Naive thymus-derived CD4-positive, alpha-beta T cell (primary cell): Measurements from ENCODE around the gene PARP15. TPM values are rescaled to one million over a fixed set of nuclear protein-coding genes. Genes with fewer than 3 reads are reported as not detected.
"Not testable (repeated sequence)": the region's sequence is repeated elsewhere in the genome, so short reads cannot be mapped to it uniquely, and the experiment has no call there.

Experiments used
- ATAC-seq: fragments of 150-1000 bp; cut with Tn5 transposase; 2 replicates; pipeline ENCODE4 v1.10.0; 2021; ENCODE audit warnings: mild to moderate bottlenecking, moderate library complexity
- CTCF ChIA-PET: fragments of 350-600 bp; sonication (Branson Sonifier 250); formaldehyde crosslinking; loops from one replicate; lab custom pipeline; 2021; ENCODE audit warnings: antibody characterized with exemption; lab: Charles Lee
- POLR2A ChIA-PET: fragments of 350-600 bp; sonication (Branson Sonifier 250); formaldehyde crosslinking; loops from one replicate; lab custom pipeline; 2021; ENCODE audit warnings: antibody characterized with exemption, inconsistent platforms; lab: Charles Lee
- DNase-seq, 9 donors: peaks; one replicate each; pipeline versions ENCODE4 v3.0.0 to v3.0.0-alpha.2; 2020 to 2022; ENCODE audit warnings: mixed read lengths in 1 of 9
- H3K27ac ChIP-seq: one replicate; pipeline ENCODE4 v1.7.0; 2013; ENCODE audit warnings: mild to moderate bottlenecking, low read depth, low read length, moderate library complexity
- H3K27me3 ChIP-seq, 2 donors: one replicate each; pipeline ENCODE4 v1.7.0; 2013; ENCODE audit warnings: low read length in 2 of 2, mild to moderate bottlenecking in 2 of 2, moderate library complexity in 2 of 2; ENCODE audit not compliant: control insufficient read depth in 2 of 2, insufficient read depth in 2 of 2
- H3K36me3 ChIP-seq, 3 experiments: 1 replicate in 2 of 3; 2 replicates in 1 of 3; pipeline ENCODE4 v1.7.0; 2013; ENCODE audit warnings: low read length in 3 of 3, mild to moderate bottlenecking in 3 of 3, moderate library complexity in 1 of 3; ENCODE audit not compliant: insufficient read depth in 3 of 3, control insufficient read depth in 2 of 3
- H3K4me1 ChIP-seq, 2 donors: one replicate each; pipeline ENCODE4 v1.7.0; 2013; ENCODE audit warnings: low read length in 2 of 2, mild to moderate bottlenecking in 2 of 2, moderate library complexity in 1 of 2; ENCODE audit not compliant: control insufficient read depth in 2 of 2, insufficient read depth in 2 of 2
- H3K4me3 ChIP-seq: 2 replicates; pipeline ENCODE4 v1.7.0; 2013; ENCODE audit warnings: mild to moderate bottlenecking, low read length
- H3K9me3 ChIP-seq, 3 experiments: 1 replicate in 2 of 3; 2 replicates in 1 of 3; pipeline ENCODE4 v1.7.0; 2013; ENCODE audit warnings: low read length in 3 of 3; ENCODE audit not compliant: control insufficient read depth in 2 of 3
- H3K27ac Mint-ChIP-seq, 9 donors: one replicate each; pipeline ENCODE4 v1.8.0; 2020 to 2022; ENCODE audit warnings: mixed read lengths in 9 of 9, mild to moderate bottlenecking in 8 of 9, moderate library complexity in 5 of 9, inconsistent platforms in 2 of 9
- H3K27me3 Mint-ChIP-seq, 5 donors: one replicate each; pipeline ENCODE4 v1.8.0; 2021 to 2022; ENCODE audit warnings: mixed read lengths in 5 of 5, mild to moderate bottlenecking in 1 of 5
- H3K36me3 Mint-ChIP-seq, 5 donors: one replicate each; pipeline ENCODE4 v1.8.0; 2020 to 2022; ENCODE audit warnings: mixed read lengths in 5 of 5, mild to moderate bottlenecking in 3 of 5, inconsistent platforms in 1 of 5
- H3K4me1 Mint-ChIP-seq, 7 donors: one replicate each; pipeline ENCODE4 v1.8.0; 2020 to 2022; ENCODE audit warnings: mixed read lengths in 7 of 7, mild to moderate bottlenecking in 3 of 7, inconsistent platforms in 1 of 7
- H3K4me3 Mint-ChIP-seq, 10 donors: one replicate each; pipeline ENCODE4 v1.8.0; 2020 to 2022; ENCODE audit warnings: mild to moderate bottlenecking in 10 of 10, mixed read lengths in 10 of 10, moderate library complexity in 6 of 10, inconsistent platforms in 2 of 10
- H3K9me3 Mint-ChIP-seq, 11 donors: one replicate each; pipeline ENCODE4 v1.8.0; 2020 to 2022; ENCODE audit warnings: mixed read lengths in 11 of 11, mild to moderate bottlenecking in 4 of 11, inconsistent platforms in 1 of 11, moderate library complexity in 1 of 11
- intact Hi-C, 2 donors: fragments of 100-400 bp; cut with micrococcal nuclease; formaldehyde crosslinking; loops; one replicate each; pipeline ENCODE4 v1.15.1; 2023
- polyA plus RNA-seq, 2 donors: library from polyadenylated mRNA; unstranded; fragments of 300-500 nt; fragmentation: Illumina TruSeq; gene quantifications; one replicate each; pipeline ENCODE4 v1.2.3, GENCODE V29; 2021
- total RNA-seq, 6 experiments: library from RNA in 5 of 6; stranded (reverse) in 5 of 6; gene quantifications; 1 replicate in 5 of 6; 2 replicates in 1 of 6; pipeline ENCODE4 v1.2.3 and lab custom pipeline; 2021 to 2026

Gene PARP15
- total and polyA plus RNA-seq, 7 experiments from 2014 or later, result 3.2 to 71.0 (median 46.7) TPM

- intact Hi-C loops, result loop anchor here (2.0 to 10.0 kb wide), 7 partner anchors 111 to 1021 kb away; partner anchors contain the start of genes EAF2 (in 2 of the 2), IQCB1 (in 2 of the 2), HCLS1 (in 1 of the 2) and HSPBAP1 (in 1 of the 2)
- CTCF ChIA-PET, result interaction anchor here (1.0 to 7.2 kb wide), 4 partner anchors 100 to 288 kb away, joined by 3 to 154 read pairs (median 12); partner anchors contain the start of genes DTX3L and PARP9
- Mint-ChIP-seq H3K9me3 (peaks cover 0 to 1% (median 0%) of the 10 kb centered on the region in 11 donors), H3K36me3 (peaks cover 0 to 34% (median 5%) of the 10 kb centered on the region in 5 donors), H3K4me1 (peaks cover 40 to 67% (median 62%) of the 10 kb centered on the region in 7 donors), H3K27ac (peak overlapping the region; percentile 92 to 100 (median 97)), H3K27me3 (no peaks in the 10 kb centered on the region), H3K4me3 (peak overlapping the region; percentile 87 to 99 (median 94))
- Histone ChIP-seq H3K27ac (peak overlapping the region; percentile 98), H3K36me3 (peaks cover 0 to 14% (median 0%) of the 10 kb centered on the region in 3 experiments), H3K9me3 (no peaks in the 10 kb centered on the region), H3K4me1 (peaks cover 27 to 33% of the 10 kb centered on the region in 2 donors), H3K4me3 (peak overlapping the region; percentile 85), H3K27me3 (no peaks in the 10 kb centered on the region)
- DNase-seq (peak in 1 of 9 donors; percentile 30), ATAC-seq (no peak)
- POLR2A ChIA-PET, result interaction anchor here (2.3 to 6.3 kb wide), 6 partner anchors 35 to 265 kb away, joined by 8 to 84 read pairs (median 18); partner anchors contain the start of genes DTX3L, PARP9 and WDR5B
Observed at GRCh38 chr3:122681284-122681973, 104.0 kb downstream of the PARP15 start.

- peak overlapping the region; percentile 92 to 100 (median 97) for H3K27ac Mint-ChIP-seq
- CTCF ChIA-PET, result interaction anchor here (7.2 kb wide), 1 partner anchor 121 kb away, joined by 154 read pairs; the partner anchor contains the start of genes DTX3L and PARP9
Observed at GRCh38 chr3:122681974-122682409, 104.5 kb downstream of the PARP15 start.

GRCh38 chr3:122682778-122683411 lies 105.4 kb downstream of the PARP15 start:
- Mint-ChIP-seq H3K4me1 (peaks cover 46 to 80% (median 72%) of the 10 kb centered on the region in 7 donors), H3K4me3 (peak overlapping the region; percentile 32 to 99 (median 93)), H3K27ac (peak overlapping the region; percentile 32 to 100 (median 92)), H3K36me3 (peaks cover 5 to 44% (median 9%) of the 10 kb centered on the region in 5 donors)
- H3K9me3 Mint-ChIP-seq, CTCF ChIA-PET, H3K27me3 Mint-ChIP-seq, H3K9me3 ChIP-seq, H3K27ac ChIP-seq, H3K4me3 ChIP-seq, H3K27me3 ChIP-seq, DNase-seq, ATAC-seq: not testable (repeated sequence)
- POLR2A ChIA-PET, result interaction anchor here (6.3 kb wide), 1 partner anchor 119 kb away, joined by 84 read pairs; the partner anchor contains the start of genes DTX3L and PARP9
- Histone ChIP-seq H3K4me1 (peaks cover 33% of the 10 kb centered on the region in 2 donors), H3K36me3 (peaks cover 0 to 14% (median 0%) of the 10 kb centered on the region in 3 experiments)
- intact Hi-C loops, result loop anchor here (2.0 to 10.0 kb wide), 5 partner anchors 298 to 899 kb away; partner anchors contain the start of genes EAF2 (in 1 of the 2), FAM162A (in 1 of the 2), IQCB1 (in 1 of the 2) and SEC22A (in 1 of the 2)

More at GRCh38 chr3:122681974-122682409, 104.5 kb downstream of the PARP15 start:
- peaks cover 43 to 73% (median 66%) of the 10 kb centered on the region in 7 donors for H3K4me1 Mint-ChIP-seq
- POLR2A ChIA-PET, result interaction anchor here (2.9 to 6.3 kb wide), 2 partner anchors 118 to 266 kb away, joined by 12 to 84 read pairs; partner anchors contain the start of genes DTX3L, PARP9 and WDR5B
- peak overlapping the region; percentile 87 to 99 (median 94) for H3K4me3 Mint-ChIP-seq
- peaks cover 28 to 33% of the 10 kb centered on the region in 2 donors for H3K4me1 ChIP-seq
- no peaks in the 10 kb centered on the region for H3K9me3 ChIP-seq
- intact Hi-C loops, result loop anchor here (2.0 to 10.0 kb wide), 8 partner anchors 111 to 1021 kb away; partner anchors contain the start of genes EAF2 (in 2 of the 2), IQCB1 (in 2 of the 2), FAM162A (in 1 of the 2) and HCLS1 (in 1 of the 2)
- peak overlapping the region; percentile 98 for H3K27ac ChIP-seq
- H3K36me3 Mint-ChIP-seq, result peaks cover 1 to 38% (median 9%) of the 10 kb centered on the region in 5 donors
- H3K36me3 ChIP-seq, result peaks cover 0 to 14% (median 0%) of the 10 kb centered on the region in 3 experiments
- H3K27me3 Mint-ChIP-seq, result no peaks in the 10 kb centered on the region
- no peak for ATAC-seq
- no peak for DNase-seq
- peaks cover 0 to 1% (median 0%) of the 10 kb centered on the region in 11 donors for H3K9me3 Mint-ChIP-seq
- peak overlapping the region; percentile 85 for H3K4me3 ChIP-seq
- H3K27me3 ChIP-seq, result no peaks in the 10 kb centered on the region

DNA sequence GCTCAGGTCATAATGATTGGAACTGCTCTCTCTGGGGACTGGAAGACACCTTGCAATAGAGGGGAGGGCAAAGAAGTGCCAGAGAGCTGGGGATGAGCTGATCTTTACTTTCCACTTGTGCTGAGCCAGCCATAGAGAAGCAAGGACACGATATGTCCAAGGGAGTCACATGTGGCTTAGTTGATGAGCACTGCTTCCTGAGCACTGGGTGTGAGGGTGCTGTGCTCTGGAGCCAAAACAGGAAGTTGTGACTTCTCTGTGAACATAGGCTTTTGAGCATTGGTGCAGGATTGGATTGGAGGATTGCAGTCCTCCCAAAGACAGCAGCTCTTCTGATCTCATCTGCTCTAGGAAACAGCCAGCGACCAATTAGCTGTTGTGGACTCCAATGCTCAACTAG lies 109.8 kb downstream of the PARP15 start:
- no peak overlapping the region for H3K4me3 ChIP-seq
- POLR2A ChIA-PET, result interaction anchor here (1.0 to 1.6 kb wide), 4 partner anchors 8 to 123 kb away, joined by 3 to 4 read pairs (median 4); partner anchors contain the start of genes DTX3L and PARP9
- H3K4me1 ChIP-seq, result peaks cover 8 to 10% of the 10 kb centered on the region in 2 donors
- DNase-seq (no peak), ATAC-seq (no peak)
- H3K9me3 ChIP-seq, result no peaks in the 10 kb centered on the region
- Mint-ChIP-seq H3K36me3 (peaks cover 11 to 52% (median 31%) of the 10 kb centered on the region in 5 donors), H3K27me3 (no peaks in the 10 kb centered on the region), H3K4me1 (peaks cover 21 to 62% (median 35%) of the 10 kb centered on the region in 7 donors), H3K27ac (peak overlapping the region in 7 of 9 donors; percentile 28 to 82 (median 71)), H3K4me3 (peak overlapping the region in 1 of 10 donors; percentile 22), H3K9me3 (no peaks in the 10 kb centered on the region)
- intact Hi-C loops, result loop anchor here in 1 of 2 donors (10.0 kb wide), 1 partner anchor 852 kb away; the partner anchor contains the start of genes EAF2 and IQCB1
- no peak overlapping the region for H3K27ac ChIP-seq
- CTCF ChIA-PET, result no interaction called here
- H3K36me3 ChIP-seq, result peaks cover 10 to 12% (median 11%) of the 10 kb centered on the region in 3 experiments
- no peaks in the 10 kb centered on the region for H3K27me3 ChIP-seq

Other genes starting within 250 kb of the PARP15 start
- gene MIX23, start 194.4 kb upstream of the PARP15 start, total RNA-seq, result 10 to 100 TPM; 14.7 to 47.7 (median 26.3) TPM
- gene MIX23, start 194.4 kb upstream of the PARP15 start, polyA plus RNA-seq, result 10 to 100 TPM; 11.6 to 29.0 TPM
- gene FAM162A, start 193.5 kb upstream of the PARP15 start, total RNA-seq, result 10 to 100 TPM; 17.6 to 73.2 (median 35.5) TPM
- 100 to 1,000 TPM in 1 of 2 donors, 10 to 100 TPM in 1; 84.3 to 123 TPM for gene FAM162A, start 193.5 kb upstream of the PARP15 start, polyA plus RNA-seq
- gene WDR5B, start 161.6 kb upstream of the PARP15 start, total RNA-seq, result 10 to 100 TPM in 2 of 5 experiments, 1 to 10 TPM in 3; 4.8 to 19.4 (median 6.4) TPM
- 1 to 10 TPM; 1.6 to 2.0 TPM for gene WDR5B, start 161.6 kb upstream of the PARP15 start, polyA plus RNA-seq
- 10 to 100 TPM; 50.6 to 70.2 (median 54.3) TPM for gene KPNA1, start 62.7 kb upstream of the PARP15 start, total RNA-seq
- gene KPNA1, start 62.7 kb upstream of the PARP15 start, polyA plus RNA-seq, result 10 to 100 TPM; 39.8 to 53.1 TPM
- 100 to 1,000 TPM in 1 of 5 experiments, 10 to 100 TPM in 4; 17.6 to 165 (median 24.4) TPM for gene PARP9, start 13.3 kb upstream of the PARP15 start, total RNA-seq
- 10 to 100 TPM; 22.4 to 39.0 TPM for gene PARP9, start 13.3 kb upstream of the PARP15 start, polyA plus RNA-seq
- 100 to 1,000 TPM in 1 of 5 experiments, 10 to 100 TPM in 4; 28.6 to 164 (median 35.8) TPM for gene DTX3L, start 13.3 kb upstream of the PARP15 start, total RNA-seq
- gene DTX3L, start 13.3 kb upstream of the PARP15 start, polyA plus RNA-seq, result 10 to 100 TPM; 27.5 to 31.2 TPM
- gene PARP14, start 103.2 kb downstream of the PARP15 start, total RNA-seq, result 100 to 1,000 TPM in 1 of 5 experiments, 10 to 100 TPM in 4; 27.9 to 154 (median 49.0) TPM
- 10 to 100 TPM in 1 of 2 donors, 1 to 10 TPM in 1; 8.4 to 15.1 TPM for gene PARP14, start 103.2 kb downstream of the PARP15 start, polyA plus RNA-seq
- 10 to 100 TPM in 4 of 5 experiments, 1 to 10 TPM in 1; 9.0 to 31.5 (median 23.3) TPM for gene HSPBAP1, start 216.2 kb downstream of the PARP15 start, total RNA-seq
- 10 to 100 TPM in 1 of 2 donors, 1 to 10 TPM in 1; 7.1 to 11.1 TPM for gene HSPBAP1, start 216.2 kb downstream of the PARP15 start, polyA plus RNA-seq
- gene SLC49A4, start 217.4 kb downstream of the PARP15 start, total RNA-seq, result 10 to 100 TPM in 1 of 5 experiments, 1 to 10 TPM in 4; 2.8 to 12.9 (median 8.4) TPM
- 1 to 10 TPM; 1.9 to 2.1 TPM for gene SLC49A4, start 217.4 kb downstream of the PARP15 start, polyA plus RNA-seq